ENCODE measurements around the gene C4orf50. TPM values are rescaled to one million over a fixed set of nuclear protein-coding genes. Genes with fewer than 3 reads are reported as not detected.

Gene C4orf50
- total and polyA plus RNA-seq, 7 donors: under 0.01 to 0.83 (median 0.43) TPM; not detected in 1

DNA sequence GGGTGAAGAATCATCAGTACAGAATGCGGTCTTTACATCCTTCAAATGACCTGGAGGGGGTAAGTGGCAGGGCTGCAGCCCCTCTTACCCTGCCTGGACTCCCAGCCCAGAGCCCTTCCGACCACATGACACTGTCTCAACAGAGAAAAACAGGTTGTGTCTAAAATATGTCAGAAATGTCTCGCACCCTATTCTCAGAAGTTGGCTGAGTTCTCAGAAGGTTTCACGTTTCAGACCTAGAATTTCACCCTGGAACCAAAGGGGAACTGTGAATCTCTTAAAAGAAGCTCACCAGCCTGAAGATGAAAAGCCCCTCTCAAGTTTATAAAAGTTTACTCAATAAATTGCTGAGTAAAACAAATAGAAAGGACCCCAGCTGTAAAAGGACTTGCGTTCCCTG, 118.3 kb downstream of the C4orf50 start:
- no peak for TF ChIP-seq POLR2AphosphoS5 (IDR thresholded peaks at IDR 0.05)
- TF ChIP-seq, protein P1, sequence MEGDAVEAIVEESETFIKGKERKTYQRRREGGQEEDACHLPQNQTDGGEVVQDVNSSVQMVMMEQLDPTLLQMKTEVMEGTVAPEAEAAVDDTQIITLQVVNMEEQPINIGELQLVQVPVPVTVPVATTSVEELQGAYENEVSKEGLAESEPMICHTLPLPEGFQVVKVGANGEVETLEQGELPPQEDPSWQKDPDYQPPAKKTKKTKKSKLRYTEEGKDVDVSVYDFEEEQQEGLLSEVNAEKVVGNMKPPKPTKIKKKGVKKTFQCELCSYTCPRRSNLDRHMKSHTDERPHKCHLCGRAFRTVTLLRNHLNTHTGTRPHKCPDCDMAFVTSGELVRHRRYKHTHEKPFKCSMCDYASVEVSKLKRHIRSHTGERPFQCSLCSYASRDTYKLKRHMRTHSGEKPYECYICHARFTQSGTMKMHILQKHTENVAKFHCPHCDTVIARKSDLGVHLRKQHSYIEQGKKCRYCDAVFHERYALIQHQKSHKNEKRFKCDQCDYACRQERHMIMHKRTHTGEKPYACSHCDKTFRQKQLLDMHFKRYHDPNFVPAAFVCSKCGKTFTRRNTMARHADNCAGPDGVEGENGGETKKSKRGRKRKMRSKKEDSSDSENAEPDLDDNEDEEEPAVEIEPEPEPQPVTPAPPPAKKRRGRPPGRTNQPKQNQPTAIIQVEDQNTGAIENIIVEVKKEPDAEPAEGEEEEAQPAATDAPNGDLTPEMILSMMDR (IDR thresholded peaks at IDR 0.05): no peak
- TF ChIP-seq EP300 (IDR thresholded peaks at IDR 0.05): no peak
- no peak for TF ChIP-seq POLR2A (IDR thresholded peaks at IDR 0.05)
- WGBS, 2 donors: 39 to 58% methylated on average over 5 of the region's 5 CpGs
- no peak overlapping the region for H3K27ac ChIP-seq
- H3K4me3 ChIP-seq: no peak overlapping the region
- DNase-seq: no peak
- no peaks in the 10 kb centered on the region for H3K4me1 ChIP-seq
- H3K27me3 ChIP-seq: peaks cover 0 to 78% (median 2%) of the 10 kb centered on the region in 3 donors
- intact Hi-C loops (cut with DNase I): no loop called here
- H3K36me3 ChIP-seq: no peaks in the 10 kb centered on the region
- peaks cover 0 to 2% (median 0%) of the 10 kb centered on the region in 4 donors for H3K9me3 ChIP-seq

- peaks cover 0 to 2% (median 0%) of the 10 kb centered on the region in 4 donors for H3K9me3 ChIP-seq
- TF ChIP-seq POLR2AphosphoS5 (IDR thresholded peaks at IDR 0.05): no peak
- TF ChIP-seq POLR2A (IDR thresholded peaks at IDR 0.05): no peak
- TF ChIP-seq, protein P1 (IDR thresholded peaks at IDR 0.05): no peak
- TF ChIP-seq EP300 (IDR thresholded peaks at IDR 0.05): no peak
- intact Hi-C loops (cut with DNase I): no loop called here
- no peaks in the 10 kb centered on the region for H3K4me1 ChIP-seq
- no peaks in the 10 kb centered on the region for H3K36me3 ChIP-seq
- no peak for DNase-seq
- H3K4me3 ChIP-seq: no peak overlapping the region
- WGBS, 2 donors: 87 to 97% methylated on average over 1 of the region's 1 CpG
- H3K27me3 ChIP-seq: peaks cover 3 to 80% (median 5%) of the 10 kb centered on the region in 3 donors
- no peak overlapping the region for H3K27ac ChIP-seq
Observed at GRCh38 chr4:5899396-5899795, 118.8 kb downstream of the C4orf50 start.

GRCh38 chr4:5897674-5898073, 120.6 kb downstream of the C4orf50 start:
- Histone ChIP-seq H3K9me3 (peaks cover 0 to 2% (median 0%) of the 10 kb centered on the region in 4 donors), H3K27me3 (peaks cover 10 to 78% (median 19%) of the 10 kb centered on the region in 3 donors), H3K4me1 (peaks cover 0 to 5% (median 4%) of the 10 kb centered on the region in 4 donors), H3K36me3 (no peaks in the 10 kb centered on the region), H3K27ac (no peak overlapping the region), H3K4me3 (no peak overlapping the region)
- 83 to 87% methylated on average over 13 of the region's 13 CpGs for WGBS, 2 donors
- intact Hi-C loops (cut with DNase I): no loop called here
- TF ChIP-seq EP300 (IDR thresholded peaks at IDR 0.05) (no peak), POLR2A (IDR thresholded peaks at IDR 0.05) (no peak), POLR2AphosphoS5 (IDR thresholded peaks at IDR 0.05) (no peak)
- TF ChIP-seq, protein P1 (IDR thresholded peaks at IDR 0.05): no peak
- DNase-seq: no peak

DNA sequence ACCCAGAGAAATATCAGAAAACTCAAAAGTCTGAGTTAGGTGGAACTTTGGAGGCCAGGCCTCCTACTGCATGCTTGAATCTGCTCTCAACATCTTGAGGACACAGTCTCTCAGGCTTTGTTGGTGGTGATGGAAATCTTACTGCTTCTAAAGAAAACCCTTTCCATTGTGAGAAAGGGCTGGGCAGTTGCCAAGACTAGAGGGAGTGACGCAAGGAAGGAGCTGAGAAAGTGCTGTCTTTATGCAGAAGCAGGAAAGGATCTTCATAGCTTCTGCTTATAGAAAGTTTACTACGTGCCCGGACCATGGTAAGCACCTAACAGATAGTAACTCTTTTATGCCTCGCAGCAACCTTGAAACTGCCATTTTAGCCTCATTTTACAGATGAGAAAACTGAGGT, 122.9 kb downstream of the C4orf50 start:
- WGBS, 2 donors: 70 to 77% methylated on average over 4 of the region's 4 CpGs
- H3K27me3 ChIP-seq: peaks cover 30 to 81% (median 43%) of the 10 kb centered on the region in 3 donors
- DNase-seq: no peak
- H3K4me1 ChIP-seq: peaks cover 0 to 16% (median 13%) of the 10 kb centered on the region in 4 donors
- TF ChIP-seq EP300 (IDR thresholded peaks at IDR 0.05): no peak
- TF ChIP-seq, protein P1 (IDR thresholded peaks at IDR 0.05): no peak
- TF ChIP-seq POLR2A (IDR thresholded peaks at IDR 0.05): no peak
- no peak for TF ChIP-seq POLR2AphosphoS5 (IDR thresholded peaks at IDR 0.05)
- H3K4me3 ChIP-seq: no peak overlapping the region
- H3K9me3 ChIP-seq: peaks cover 0 to 2% (median 0%) of the 10 kb centered on the region in 4 donors
- H3K36me3 ChIP-seq: no peaks in the 10 kb centered on the region
- no peak overlapping the region for H3K27ac ChIP-seq
- intact Hi-C loops (cut with DNase I): no loop called here

- DNase-seq: no peak
- no peak overlapping the region for H3K4me3 ChIP-seq
- intact Hi-C loops (cut with DNase I): no loop called here
- no peaks in the 10 kb centered on the region for H3K36me3 ChIP-seq
- H3K9me3 ChIP-seq: peaks cover 0 to 2% (median 0%) of the 10 kb centered on the region in 4 donors
- H3K27ac ChIP-seq: no peak overlapping the region
- TF ChIP-seq POLR2A (IDR thresholded peaks at IDR 0.05) (no peak), EP300 (IDR thresholded peaks at IDR 0.05) (no peak), POLR2AphosphoS5 (IDR thresholded peaks at IDR 0.05) (no peak)
- TF ChIP-seq, protein P1 (IDR thresholded peaks at IDR 0.05): no peak
- H3K4me1 ChIP-seq: peaks cover 0 to 22% (median 17%) of the 10 kb centered on the region in 4 donors
- WGBS, 2 donors: 35 to 44% methylated on average over 7 of the region's 7 CpGs
- peaks cover 40 to 90% (median 53%) of the 10 kb centered on the region in 3 donors for H3K27me3 ChIP-seq
Observed at GRCh38 chr4:5894266-5894665, 124.0 kb downstream of the C4orf50 start.

All from sigmoid colon (tissue), 7 donors.